GM12891 (cell line): ENCODE measurements around the gene PCYOX1L.

Experiments
- PAX5 ChIP-seq: IDR thresholded peaks from 2 replicates; pipeline ENCODE4 v1.6.1; 2011; ENCODE audit warnings: low read length, moderate library complexity, mild to moderate bottlenecking; ENCODE audit not compliant: insufficient read depth, severe bottlenecking
- POLR2A ChIP-seq: IDR thresholded peaks from 2 replicates; pipeline ENCODE4 v1.6.1; 2011; ENCODE audit warnings: low read depth, low read length, control low read depth
- POLR2AphosphoS5 ChIP-seq: IDR thresholded peaks from 2 replicates; pipeline ENCODE4 v1.6.1; 2011; ENCODE audit warnings: low read depth, low read length, control low read depth
- POU2F2 ChIP-seq: IDR thresholded peaks from 2 replicates; pipeline ENCODE4 v1.6.1; 2011; ENCODE audit warnings: low read depth, mild to moderate bottlenecking, control low read depth, low read length, moderate library complexity
- SPI1 ChIP-seq: IDR thresholded peaks from 2 replicates; pipeline ENCODE4 v1.6.1; 2011; ENCODE audit warnings: low read depth, low read length, control low read depth
- TAF1 ChIP-seq: IDR thresholded peaks from 2 replicates; pipeline ENCODE4 v1.6.1; 2011; ENCODE audit warnings: low read depth, low read length, control low read depth

DNA sequence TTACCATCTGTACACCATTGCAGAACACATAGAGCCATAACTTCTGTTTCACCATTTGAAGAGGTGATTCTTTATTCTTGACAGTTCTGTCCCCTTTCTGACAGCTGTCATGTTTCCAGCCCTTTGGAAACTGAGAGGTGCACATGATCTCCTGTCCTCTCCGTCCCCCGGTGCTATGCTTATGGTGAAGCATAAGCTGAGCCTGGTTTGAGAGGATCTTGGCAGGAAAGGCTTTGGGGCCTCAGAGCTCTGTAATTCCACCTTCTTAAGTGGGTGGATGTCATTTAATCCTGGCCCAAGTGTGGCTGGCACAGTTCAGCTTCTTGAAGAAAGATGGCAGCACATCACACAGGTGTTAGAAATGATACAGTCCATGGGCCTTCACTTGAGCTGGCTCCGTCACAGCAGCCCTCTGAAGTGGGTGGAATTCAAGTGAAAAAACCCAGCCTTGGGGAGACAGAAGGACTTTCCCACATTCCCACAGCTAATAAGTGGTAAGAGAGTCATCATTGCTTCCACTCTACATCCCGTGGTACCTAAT is 43.2 kb upstream of the PCYOX1L start:
- TF ChIP-seq POLR2A (no peak), TAF1 (no peak), POLR2AphosphoS5 (no peak), POU2F2 (no peak), SPI1 (no peak), PAX5 (no peak)
